T-helper 2 cell (primary cell): ENCODE data around the gene KCNMB1.
A peak's percentile ranks its signal among the peaks of the same experiment; 100 is the strongest.

ENCODE experiments used
- DNase-seq, 5 experiments: peaks; one replicate each; pipeline versions ENCODE4 v3.0.0 to v3.0.0-alpha.2; 2012 to 2022

KCNMB1 gene

GRCh38 chr5:170372971-170373370, 16.2 kb downstream of the KCNMB1 start:
- DNase-seq = no peak

- no peak for DNase-seq
These were observed 20.6 kb downstream of the KCNMB1 start for GRCh38 chr5:170368586-170368985.

GRCh38 chr5:170366276-170366675, 22.9 kb downstream of the KCNMB1 start:
- DNase-seq = no peak

GRCh38 chr5:170365831-170366230, 23.3 kb downstream of the KCNMB1 start:
- DNase-seq = no peak

- DNase-seq = no peak
These were observed 24.2 kb downstream of the KCNMB1 start for GRCh38 chr5:170365011-170365410.

- no peak for DNase-seq
These were observed 25.5 kb downstream of the KCNMB1 start for GRCh38 chr5:170363671-170364070.

- no peak for DNase-seq
These were observed 26.5 kb downstream of the KCNMB1 start for GRCh38 chr5:170362656-170363055.

- no peak for DNase-seq
These were observed 27.1 kb downstream of the KCNMB1 start for GRCh38 chr5:170362102-170362501.

GRCh38 chr5:170361616-170362015, 27.6 kb downstream of the KCNMB1 start:
- no peak for DNase-seq

- DNase-seq = no peak
These were observed 28.1 kb downstream of the KCNMB1 start for GRCh38 chr5:170361116-170361515.

GRCh38 chr5:170360709-170361108, 28.5 kb downstream of the KCNMB1 start:
- no peak for DNase-seq

- no peak for DNase-seq
These were observed 31.2 kb downstream of the KCNMB1 start for GRCh38 chr5:170357955-170358444.

GRCh38 chr5:170355601-170356098, 33.5 kb downstream of the KCNMB1 start:
- no peak for DNase-seq

GRCh38 chr5:170353961-170354360, 35.2 kb downstream of the KCNMB1 start:
- no peak for DNase-seq

- no peak for DNase-seq
These were observed 36.0 kb downstream of the KCNMB1 start for GRCh38 chr5:170353011-170353761.

- no peak for DNase-seq
These were observed 41.0 kb downstream of the KCNMB1 start for GRCh38 chr5:170348137-170348633.

GRCh38 chr5:170347022-170347567, 42.1 kb downstream of the KCNMB1 start:
- no peak for DNase-seq

- no peak for DNase-seq
These were observed 43.2 kb downstream of the KCNMB1 start for GRCh38 chr5:170345971-170346370.

- no peak for DNase-seq
These were observed 46.0 kb downstream of the KCNMB1 start for GRCh38 chr5:170343177-170343576.

GRCh38 chr5:170342153-170342725, 46.9 kb downstream of the KCNMB1 start:
- DNase-seq = no peak

- DNase-seq = peak in 1 of 5 experiments; percentile 12
These were observed 47.6 kb downstream of the KCNMB1 start for GRCh38 chr5:170341545-170341944.

- no peak for DNase-seq
These were observed 49.4 kb downstream of the KCNMB1 start for GRCh38 chr5:170339780-170340167.

- peak in 4 of 5 experiments; percentile 41 to 74 (median 56) for DNase-seq
These were observed 50.0 kb downstream of the KCNMB1 start for GRCh38 chr5:170338933-170339779.
